CD14-positive monocyte (primary cell): ENCODE results near the gene OR6X1. TPM values are rescaled to one million over a fixed set of nuclear protein-coding genes. Genes with fewer than 3 reads are reported as not detected.

Experiments
- DNase-seq, 3 donors: peaks; one replicate each; pipeline ENCODE4 v3.0.0-alpha.2; 2011 to 2022
- H2AFZ ChIP-seq: 2 replicates; pipeline ENCODE4 v1.6.0; 2012; ENCODE audit warnings: mild to moderate bottlenecking, low read depth, low read length, inconsistent platforms; ENCODE audit not compliant: insufficient read depth, poor library complexity, severe bottlenecking
- H3K27ac ChIP-seq, 2 donors: 1 replicate in 1 of 2; 2 replicates in 1 of 2; pipeline ENCODE4 v1.5.1; 2012 to 2013; ENCODE audit warnings: low read length in 2 of 2, control low read depth in 1 of 2, inconsistent platforms in 1 of 2, low read depth in 1 of 2, mild to moderate bottlenecking in 1 of 2
- H3K27me3 ChIP-seq, 2 donors: one replicate each; pipeline versions ENCODE4 v1.6.0 to v1.6.1; 2011 to 2013; ENCODE audit warnings: low read length in 2 of 2; ENCODE audit not compliant: control insufficient read depth in 2 of 2, insufficient read depth in 2 of 2
- H3K36me3 ChIP-seq, 2 donors: replicated peaks in 1 of 2; 1 replicate in 1 of 2; 2 replicates in 1 of 2; pipeline versions ENCODE4 v1.5.1 to v1.6.1; 2012 to 2013; ENCODE audit warnings: low read length in 2 of 2, control low read depth in 1 of 2, inconsistent platforms in 1 of 2, mild to moderate bottlenecking in 1 of 2; ENCODE audit not compliant: insufficient read depth in 2 of 2, control insufficient read depth in 1 of 2
- H3K4me1 ChIP-seq, 2 donors: 1 replicate in 1 of 2; 2 replicates in 1 of 2; pipeline versions ENCODE4 v1.5.1 to v1.6.1; 2012 to 2013; ENCODE audit warnings: low read length in 2 of 2, control low read depth in 1 of 2, inconsistent platforms in 1 of 2, mild to moderate bottlenecking in 1 of 2, moderate library complexity in 1 of 2; ENCODE audit not compliant: insufficient read depth in 2 of 2, control insufficient read depth in 1 of 2
- H3K4me2 ChIP-seq: replicated peaks from 2 replicates; pipeline ENCODE3; 2012; ENCODE audit warnings: low read length, moderate library complexity, mild to moderate bottlenecking; ENCODE audit not compliant: poor library complexity, severe bottlenecking; ENCODE audit errors: extremely low read depth
- H3K4me3 ChIP-seq, 3 experiments: fragments of 200-600 bp in 1 of 3; sonication (generic) in 1 of 3; replicated peaks in 1 of 3; 1 replicate in 2 of 3; 2 replicates in 1 of 3; pipeline ENCODE4 v1.5.1; 2011 to 2013; ENCODE audit warnings: low read length in 3 of 3, mild to moderate bottlenecking in 3 of 3, control low read depth in 2 of 3, low read depth in 2 of 3, inconsistent platforms in 1 of 3, moderate library complexity in 1 of 3
- H3K79me2 ChIP-seq: 2 replicates; pipeline ENCODE4 v1.6.0; 2012; ENCODE audit warnings: mild to moderate bottlenecking, control low read depth, inconsistent platforms, low read length, moderate library complexity; ENCODE audit not compliant: insufficient read depth
- H3K9ac ChIP-seq: 2 replicates; pipeline ENCODE4 v1.6.0; 2017; ENCODE audit warnings: low read length, mild to moderate bottlenecking; ENCODE audit not compliant: insufficient read depth, poor library complexity, severe bottlenecking
- H3K9me3 ChIP-seq, 2 donors: replicated peaks in 1 of 2; 1 replicate in 1 of 2; 2 replicates in 1 of 2; pipeline versions ENCODE4 v1.5.1 to v1.6.1; 2012 to 2013; ENCODE audit warnings: low read length in 2 of 2, control low read depth in 1 of 2; ENCODE audit not compliant: control insufficient read depth in 1 of 2, insufficient read depth in 1 of 2
- H4K20me1 ChIP-seq: 2 replicates; pipeline ENCODE4 v1.6.0; 2012; ENCODE audit warnings: mild to moderate bottlenecking, low read length, control low read depth, moderate library complexity; ENCODE audit not compliant: insufficient read depth
- H3K27ac Mint-ChIP-seq, 7 donors: one replicate each; pipeline ENCODE4 v1.8.0; 2020; ENCODE audit warnings: mild to moderate bottlenecking in 7 of 7, mixed read lengths in 7 of 7, moderate library complexity in 6 of 7, inconsistent platforms in 2 of 7
- H3K27me3 Mint-ChIP-seq, 3 donors: one replicate each; pipeline ENCODE4 v1.8.0; 2021 to 2022; ENCODE audit warnings: low read depth in 3 of 3, mild to moderate bottlenecking in 3 of 3, mixed read lengths in 3 of 3, moderate library complexity in 3 of 3, inconsistent platforms in 1 of 3
- H3K36me3 Mint-ChIP-seq, 2 donors: one replicate each; pipeline ENCODE4 v1.8.0; 2020; ENCODE audit warnings: mixed read lengths in 2 of 2, inconsistent platforms in 1 of 2, mild to moderate bottlenecking in 1 of 2
- H3K4me1 Mint-ChIP-seq: one replicate; pipeline ENCODE4 v1.8.0; 2020; ENCODE audit warnings: mild to moderate bottlenecking, mixed read lengths
- H3K4me3 Mint-ChIP-seq, 2 donors: one replicate each; pipeline ENCODE4 v1.8.0; 2020; ENCODE audit warnings: mild to moderate bottlenecking in 2 of 2, mixed read lengths in 2 of 2, moderate library complexity in 1 of 2
- H3K9me3 Mint-ChIP-seq, 7 donors: one replicate each; pipeline ENCODE4 v1.8.0; 2020 to 2022; ENCODE audit warnings: mixed read lengths in 7 of 7, mild to moderate bottlenecking in 6 of 7, moderate library complexity in 6 of 7, inconsistent platforms in 2 of 7
- CTCF ChIP-seq: fragments of 200-600 bp; IDR thresholded peaks from one replicate; pipeline ENCODE4 v1.8.0; 2022; ENCODE audit warnings: antibody characterized with exemption, mild to moderate bottlenecking
- WGBS: methylation state at CpG from one replicate; pipeline ENCODE4 v1.1.5; 2013; ENCODE audit warnings: missing lambda C conversion rate; ENCODE audit not compliant: insufficient coverage; 5-methylcytosine and 5-hydroxymethylcytosine counted together
- intact Hi-C, 2 donors: fragments of 100-400 bp; cut with micrococcal nuclease; formaldehyde crosslinking; loops; one replicate each; pipeline versions ENCODE4 v1.15.0 to v1.15.1; 2023
- polyA plus RNA-seq, 3 donors: library from polyadenylated mRNA; depleted of rRNA in 1 of 3; unstranded in 2 of 3; stranded (reverse) in 1 of 3; fragments of 300-500 nt in 2 of 3; fragments of >200 nt in 1 of 3; fragmentation: Illumina TruSeq in 2 of 3; gene quantifications; 1 replicate in 2 of 3; 2 replicates in 1 of 3; pipeline ENCODE4 v1.2.3, GENCODE V29; 2012 to 2021

Gene OR6X1
- polyA plus RNA-seq, 3 donors, result not detected

GRCh38 chr11:123775289-123775688, 21.0 kb upstream of the OR6X1 start:
- Histone ChIP-seq H3K4me2 (no peak overlapping the region), H2AFZ (no peak overlapping the region), H3K27me3 (no peaks in the 10 kb centered on the region), H4K20me1 (no peaks in the 10 kb centered on the region), H3K4me1 (no peaks in the 10 kb centered on the region), H3K27ac (no peak overlapping the region), H3K9ac (no peak overlapping the region), H3K9me3 (no peaks in the 10 kb centered on the region), H3K36me3 (no peaks in the 10 kb centered on the region), H3K4me3 (no peak overlapping the region), H3K79me2 (no peaks in the 10 kb centered on the region)
- H3K36me3 Mint-ChIP-seq, result no peaks in the 10 kb centered on the region
- no peak overlapping the region for H3K4me3 Mint-ChIP-seq
- no peak for DNase-seq
- intact Hi-C loops, result no loop called here
- no CpG with 5 or more reads among the region's 1 CpG for WGBS
- H3K27me3 Mint-ChIP-seq, result peaks cover 0 to 6% (median 0%) of the 10 kb centered on the region in 3 donors
- H3K4me1 Mint-ChIP-seq, result no peaks in the 10 kb centered on the region
- peaks cover under 1 to 8% (median 4%) of the 10 kb centered on the region in 7 donors for H3K9me3 Mint-ChIP-seq
- H3K27ac Mint-ChIP-seq, result no peak overlapping the region
- no peak for TF ChIP-seq CTCF

DNA sequence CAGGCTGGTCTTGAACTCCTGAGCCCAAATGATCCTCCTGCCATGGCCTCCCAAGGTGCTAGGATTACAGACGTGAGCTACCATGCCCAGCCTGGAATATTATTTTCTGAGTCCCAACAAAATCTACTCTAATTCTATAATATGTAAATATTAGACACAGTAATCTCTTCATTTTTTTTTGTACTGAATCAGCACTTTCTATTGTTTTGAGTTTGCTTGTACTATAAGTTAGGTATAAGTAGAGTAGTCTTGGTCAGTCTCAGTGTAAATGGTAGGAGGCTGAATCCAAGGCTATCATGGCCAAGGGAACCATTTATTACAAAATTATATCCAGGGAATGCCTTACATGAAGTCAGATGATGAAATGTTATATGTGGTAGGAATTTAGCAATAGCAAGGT, 19.6 kb upstream of the OR6X1 start:
- Histone ChIP-seq H3K27me3 (no peaks in the 10 kb centered on the region), H3K9ac (no peak overlapping the region), H3K27ac (no peak overlapping the region), H3K4me2 (no peak overlapping the region), H3K79me2 (no peaks in the 10 kb centered on the region), H3K4me3 (no peak overlapping the region), H2AFZ (no peak overlapping the region), H3K9me3 (no peaks in the 10 kb centered on the region), H4K20me1 (no peaks in the 10 kb centered on the region), H3K36me3 (no peaks in the 10 kb centered on the region), H3K4me1 (no peaks in the 10 kb centered on the region)
- H3K4me1 Mint-ChIP-seq, result no peaks in the 10 kb centered on the region
- no peak for DNase-seq
- intact Hi-C loops, result no loop called here
- no peaks in the 10 kb centered on the region for H3K36me3 Mint-ChIP-seq
- no CpG with 5 or more reads among the region's 1 CpG for WGBS
- H3K27me3 Mint-ChIP-seq, result peaks cover 0 to 3% (median 0%) of the 10 kb centered on the region in 3 donors
- peaks cover 2 to 7% (median 4%) of the 10 kb centered on the region in 7 donors for H3K9me3 Mint-ChIP-seq
- H3K4me3 Mint-ChIP-seq, result no peak overlapping the region
- no peak for TF ChIP-seq CTCF
- H3K27ac Mint-ChIP-seq, result no peak overlapping the region
